GM18511 (cell line): ENCODE data around the gene LY6G6C.

Experiments
- ATAC-seq: cut with Tn5 transposase; IDR thresholded peaks from one replicate; pipeline ENCODE4 v1.9.1; 2021; ENCODE audit warnings: mild to moderate bottlenecking, moderate library complexity; ENCODE audit not compliant: unreplicated experiment

The LY6G6C gene

DNA sequence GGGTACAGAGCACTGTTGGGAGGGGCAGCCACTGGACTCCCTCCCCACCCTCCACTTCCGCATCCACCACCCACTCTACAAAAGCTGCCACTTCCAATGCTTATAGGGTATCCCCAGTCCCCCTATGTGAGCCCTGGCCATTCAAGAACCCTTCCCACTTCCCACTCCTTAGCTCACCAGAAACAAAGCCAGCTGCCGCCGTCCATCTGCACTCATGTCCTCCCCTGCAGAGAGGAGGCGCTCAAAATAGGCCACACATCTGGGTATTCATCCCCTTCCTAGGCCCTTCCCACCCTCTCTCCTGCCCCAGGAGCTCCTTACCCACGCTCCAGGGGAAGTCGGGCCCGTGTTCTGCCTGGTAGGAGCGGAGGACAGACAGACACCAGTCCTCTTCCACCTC is 34.2 kb downstream of the LY6G6C start:
- no peak for ATAC-seq

DNA sequence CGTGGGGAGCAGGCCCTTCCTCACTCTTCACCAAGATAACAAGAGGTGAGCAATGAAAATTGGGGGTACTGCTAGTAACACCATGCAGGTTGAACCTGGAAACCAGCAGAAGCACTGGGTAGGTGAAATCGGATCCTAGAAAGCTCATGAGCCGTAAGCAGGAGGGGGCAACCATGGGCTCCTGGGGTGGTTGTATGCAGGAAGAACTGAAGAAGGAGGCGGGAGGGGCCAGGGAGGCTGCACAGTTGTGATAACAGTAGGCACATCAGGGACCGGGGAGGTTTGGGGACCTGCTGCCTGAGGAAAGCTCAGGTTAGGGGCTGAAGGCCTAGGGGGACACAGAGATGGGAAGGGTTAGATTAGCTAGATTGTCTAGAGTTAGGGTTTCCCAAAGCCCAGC is 35.1 kb downstream of the LY6G6C start:
- no peak for ATAC-seq

DNA sequence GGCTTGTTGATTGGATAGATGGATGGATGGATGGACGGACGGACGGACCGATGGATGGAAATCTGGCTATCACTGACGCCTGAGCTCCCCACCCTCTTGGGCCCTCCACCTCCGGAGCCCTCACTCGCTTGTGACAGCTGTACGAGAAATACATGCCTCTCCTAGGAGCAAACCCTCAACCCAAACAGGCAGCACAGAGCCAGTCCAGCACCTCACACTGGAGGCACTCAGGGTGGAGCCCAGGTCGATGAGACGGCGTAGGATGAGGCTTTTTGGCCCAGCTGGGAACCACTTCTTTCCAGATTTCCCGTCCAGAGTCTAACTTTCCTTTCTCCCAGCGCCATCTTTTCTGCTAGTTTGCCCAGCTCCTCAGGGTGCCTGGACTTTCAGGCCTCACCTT is 38.0 kb downstream of the LY6G6C start:
- no peak for ATAC-seq

DNA sequence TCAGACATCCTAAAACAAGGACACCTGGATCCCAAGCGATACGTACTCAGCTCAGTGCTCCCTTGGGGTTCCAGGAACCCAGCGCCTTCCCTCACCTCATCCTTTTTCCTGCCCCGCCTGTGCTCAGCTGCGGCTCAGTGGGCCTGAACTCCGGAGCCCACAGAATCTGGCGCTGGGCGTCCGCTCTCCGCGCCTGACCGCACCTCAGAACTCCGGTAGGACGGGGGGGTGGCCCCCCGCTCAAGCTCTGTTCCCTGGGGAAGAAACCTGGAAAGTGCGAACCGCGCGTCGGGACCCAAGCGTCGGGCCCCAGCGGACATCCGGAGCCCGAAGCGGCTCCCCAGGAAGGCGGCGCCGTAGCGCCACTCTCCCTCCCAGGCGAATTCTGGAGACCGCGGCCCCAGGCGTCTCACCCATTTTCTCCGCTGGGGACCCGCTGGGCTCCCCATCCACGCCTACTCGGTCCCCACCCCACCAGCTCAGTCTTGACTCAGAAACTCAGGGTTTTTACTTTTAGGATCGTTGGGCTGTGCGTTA is 40.3 kb downstream of the LY6G6C start:
- no peak for ATAC-seq

DNA sequence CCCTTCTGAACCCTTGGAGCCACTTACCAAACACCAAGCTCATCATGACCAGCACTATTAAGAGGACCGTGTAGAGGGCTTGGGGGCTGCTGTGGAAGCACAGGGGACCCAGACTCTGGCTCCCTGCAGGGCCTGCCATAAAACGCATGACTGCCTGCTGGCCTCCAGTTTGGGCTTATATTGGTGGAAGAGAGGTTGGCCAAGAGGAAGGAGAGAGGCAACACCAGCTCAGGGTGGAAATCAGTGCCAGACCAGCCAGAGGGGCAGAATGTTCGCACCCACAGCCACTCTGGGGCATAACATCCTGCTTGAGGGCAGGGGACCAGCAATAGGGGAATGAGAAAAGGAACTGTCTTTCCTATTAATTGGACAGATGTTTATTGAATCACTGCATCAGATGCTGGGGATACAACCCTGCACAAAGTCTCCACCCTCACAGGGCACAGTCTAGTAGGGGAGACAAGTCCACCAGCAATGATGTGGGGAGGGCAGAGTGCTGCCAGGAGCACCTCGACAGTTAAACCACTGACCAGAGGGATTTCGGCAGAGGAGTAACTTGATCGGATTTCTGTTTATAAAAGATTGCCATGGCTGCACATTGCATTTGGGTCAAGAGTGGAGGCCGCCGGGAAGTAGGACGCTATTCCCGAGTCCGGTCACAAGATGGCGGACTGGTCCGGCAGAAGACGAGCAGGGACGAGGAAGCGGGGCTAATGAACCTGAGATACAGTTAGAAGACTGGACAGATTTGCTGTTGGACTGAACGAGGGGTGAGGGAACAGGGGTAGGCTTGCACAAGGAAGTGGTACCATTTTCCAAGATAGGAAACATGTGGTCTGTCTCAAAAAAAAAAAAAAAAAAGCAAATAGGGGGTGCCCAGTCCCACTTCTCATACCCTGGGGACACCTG is 41.1 kb downstream of the LY6G6C start, which contains the start of gene LY6G5C:
LY6G5C (minus strand) TSS at position 842 of the 909 bp plus-strand sequence; CDS start at position 148, 694 bp downstream.
- no peak for ATAC-seq

DNA sequence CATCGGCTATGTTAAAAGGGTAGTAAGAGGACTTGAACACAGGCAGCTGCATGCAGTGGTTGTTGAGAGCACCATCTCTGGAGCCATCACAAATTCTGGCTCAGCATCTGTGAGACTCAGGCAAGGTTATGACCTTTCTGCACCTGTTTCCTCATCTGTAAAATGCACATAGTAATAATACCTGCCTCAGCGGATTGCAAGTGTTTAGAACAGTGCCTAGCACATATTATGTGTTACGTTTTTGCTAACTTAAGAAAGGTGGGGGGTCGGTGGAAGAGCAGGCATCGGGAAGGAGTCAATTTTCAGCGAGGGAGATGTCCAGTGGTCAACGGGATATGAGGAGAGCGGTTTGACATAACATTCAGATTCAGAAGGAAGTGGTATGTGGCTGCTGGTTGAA is 43.6 kb downstream of the LY6G6C start:
- no peak for ATAC-seq

DNA sequence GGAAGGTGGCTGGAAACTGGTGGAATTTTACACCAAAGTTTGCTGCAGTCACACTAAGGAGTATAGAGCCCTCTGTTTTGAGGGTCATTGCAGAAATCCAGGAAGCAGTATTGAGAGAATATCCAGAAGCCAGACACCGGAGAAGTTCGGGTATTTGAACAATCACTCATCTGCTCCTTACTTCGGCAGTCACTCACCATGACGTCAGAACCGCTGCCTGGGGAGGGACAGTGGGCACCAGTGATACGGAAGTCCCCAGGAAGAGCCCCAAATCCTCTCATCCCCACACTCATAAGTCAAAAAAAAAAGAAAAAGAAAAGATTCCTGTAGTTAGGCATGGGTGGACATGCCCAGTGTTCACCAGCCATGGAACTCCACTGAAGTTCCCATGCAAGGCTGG is 44.6 kb downstream of the LY6G6C start:
- ATAC-seq, result no peak

DNA sequence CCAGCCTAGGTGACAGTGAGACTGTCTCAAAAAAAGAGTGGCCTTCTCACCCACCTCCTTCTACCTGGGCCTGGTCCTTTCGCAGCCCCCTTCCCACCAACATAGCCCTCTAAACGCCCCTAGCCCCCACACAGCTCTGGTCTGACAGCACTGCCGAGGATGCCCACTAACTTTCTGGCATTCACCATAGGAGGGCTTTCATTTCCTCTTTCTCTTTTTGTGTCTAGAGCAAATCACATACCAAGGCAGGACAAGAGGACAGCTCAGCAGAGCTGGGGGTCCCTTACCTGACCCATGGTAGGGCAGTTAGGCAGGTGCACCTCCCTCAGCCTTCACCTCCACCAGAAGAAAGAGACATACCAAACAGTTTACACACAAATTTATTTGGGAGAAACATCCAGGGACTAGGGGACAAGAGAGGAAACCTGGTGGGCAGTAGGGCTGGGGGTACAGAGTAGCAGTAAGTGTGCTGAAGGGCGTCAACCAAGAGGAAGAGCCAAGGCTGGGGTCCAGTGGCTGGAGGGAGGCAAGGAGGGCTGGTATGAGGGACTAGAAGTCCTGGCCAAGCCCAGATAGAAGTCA is 45.1 kb downstream of the LY6G6C start:
- no peak for ATAC-seq

DNA sequence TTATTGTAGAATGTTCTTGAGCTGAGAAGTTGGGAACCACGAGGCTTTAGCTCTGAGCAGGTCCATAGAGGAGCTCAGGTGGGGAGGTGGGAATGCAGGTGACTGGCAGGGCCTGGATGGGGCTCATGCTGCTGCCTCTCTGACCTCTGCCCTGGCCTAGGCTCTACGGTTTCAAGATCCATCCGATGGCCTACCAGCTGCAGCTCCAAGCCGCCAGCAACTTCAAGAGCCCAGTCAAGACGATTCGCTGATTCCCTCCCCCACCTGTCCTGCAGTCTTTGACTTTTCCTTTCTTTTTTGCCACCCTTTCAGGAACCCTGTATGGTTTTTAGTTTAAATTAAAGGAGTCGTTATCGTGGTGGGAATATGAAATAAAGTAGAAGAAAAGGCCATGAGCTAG is 51.9 kb downstream of the LY6G6C start, which contains the start of gene LY6G5B:
LY6G5B (plus strand) TSS at position 301 of the 400 bp plus-strand sequence. CDS start 975 bp downstream, outside the sequence.
- no peak for ATAC-seq
